ENCODE results near the gene SIN3A. TPM values are rescaled to one million over a fixed set of nuclear protein-coding genes. Genes with fewer than 3 reads are reported as not detected.
A peak's percentile ranks its signal among the peaks of the same experiment; 100 is the strongest.

SIN3A gene
- total RNA-seq, 1 experiment from 2014 or later = 24.9 TPM

GRCh38 chr15:75327005-75327404 is 124.5 kb downstream of the SIN3A start:
- Histone ChIP-seq H3K9me2 (replicated peaks; ENCODE audit: low read length) (no peaks in the 10 kb centered on the region), H3K4me1 (ENCODE audit: insufficient read depth, low read length) (no peaks in the 10 kb centered on the region), H3K27ac (ENCODE audit: low read length) (no peak overlapping the region), H3K4me2 (ENCODE audit: low read length) (no peak overlapping the region), H3K9ac (ENCODE audit: low read length) (no peak overlapping the region), H3K4me3 (ENCODE audit: low read length) (no peak overlapping the region), H3F3A (ENCODE audit: low read length, unreplicated experiment) (no peaks in the 10 kb centered on the region), H3K27me3 (ENCODE audit: low read length) (no peaks in the 10 kb centered on the region), H4K20me1 (ENCODE audit: low read length) (no peaks in the 10 kb centered on the region), H3K79me2 (ENCODE audit: low read length) (no peaks in the 10 kb centered on the region), H2AFZ (ENCODE audit: low read length) (no peak overlapping the region), H3K36me3 (ENCODE audit: low read depth, low read length) (no peaks in the 10 kb centered on the region), H3K9me3 (ENCODE audit: low read length) (no peaks in the 10 kb centered on the region)
- ChIA-PET POLR2A (ENCODE audit: unreplicated experiment) (no interaction called here), CTCF (no interaction called here)
- no TSS peak for BruUV-seq (replicated peaks)
- TF ChIP-seq EZH2 (IDR thresholded peaks at IDR 0.05; ENCODE audit: low read length, unreplicated experiment) (no peak), EZH2phosphoT487 (IDR thresholded peaks at IDR 0.05; ENCODE audit: borderline replicate concordance, low read length) (no peak), CTCF (conservative IDR thresholded peaks at IDR 0.05; ENCODE audit: low read depth, low read length) (0 out of 2 replicates have a peak, but pooled peaks have one; percentile 8)
- intact Hi-C loops (cut with micrococcal nuclease) = no loop called here
- ATAC-seq = no peak
- no peak for DNase-seq

GRCh38 chr15:75325922-75326321 is 125.6 kb downstream of the SIN3A start:
- ChIA-PET POLR2A (ENCODE audit: unreplicated experiment) (no interaction called here), CTCF (no interaction called here)
- no peak overlapping the region for H3K9ac ChIP-seq (ENCODE audit: low read length)
- no peak overlapping the region for H3K4me2 ChIP-seq (ENCODE audit: low read length)
- DNase-seq (no peak), ATAC-seq (no peak)
- H2AFZ ChIP-seq (ENCODE audit: low read length) = no peak overlapping the region
- no peaks in the 10 kb centered on the region for H3K4me1 ChIP-seq (ENCODE audit: insufficient read depth, low read length)
- H3K9me3 ChIP-seq (ENCODE audit: low read length) = no peaks in the 10 kb centered on the region
- H3K4me3 ChIP-seq (ENCODE audit: low read length) = no peak overlapping the region
- H3K9me2 ChIP-seq (replicated peaks; ENCODE audit: low read length) = no peaks in the 10 kb centered on the region
- intact Hi-C loops (cut with micrococcal nuclease) = no loop called here
- H4K20me1 ChIP-seq (ENCODE audit: low read length) = no peaks in the 10 kb centered on the region
- TF ChIP-seq EZH2 (IDR thresholded peaks at IDR 0.05; ENCODE audit: low read length, unreplicated experiment) (no peak), EZH2phosphoT487 (IDR thresholded peaks at IDR 0.05; ENCODE audit: borderline replicate concordance, low read length) (no peak), CTCF (conservative IDR thresholded peaks at IDR 0.05; ENCODE audit: low read depth, low read length) (no peak)
- H3K27me3 ChIP-seq (ENCODE audit: low read length) = no peaks in the 10 kb centered on the region
- H3F3A ChIP-seq (ENCODE audit: low read length, unreplicated experiment) = no peaks in the 10 kb centered on the region
- no peaks in the 10 kb centered on the region for H3K79me2 ChIP-seq (ENCODE audit: low read length)
- no TSS peak for BruUV-seq (replicated peaks)
- H3K36me3 ChIP-seq (ENCODE audit: low read depth, low read length) = no peaks in the 10 kb centered on the region
- no peak overlapping the region for H3K27ac ChIP-seq (ENCODE audit: low read length)

DNA sequence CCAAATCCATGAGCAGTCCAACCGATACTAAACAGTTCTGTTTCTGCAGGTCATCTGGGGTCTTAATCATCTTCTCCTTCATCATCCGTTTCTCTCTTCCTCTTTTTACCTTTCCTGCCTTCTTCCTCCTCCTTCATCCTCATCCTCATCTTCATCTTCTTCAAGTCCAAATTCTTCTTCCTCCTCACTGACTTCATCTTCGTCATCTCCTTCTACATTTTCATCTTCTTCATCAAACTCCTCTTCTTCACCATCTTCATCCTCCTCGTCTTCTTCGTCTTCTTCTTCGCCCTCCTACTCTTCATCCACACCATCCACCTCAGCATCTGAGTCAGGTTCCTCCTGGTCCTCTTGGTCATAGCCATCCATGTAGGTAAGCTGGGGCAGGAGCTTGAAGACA is 129.8 kb downstream of the SIN3A start:
- no peaks in the 10 kb centered on the region for H3K9me3 ChIP-seq (ENCODE audit: low read length)
- intact Hi-C loops (cut with micrococcal nuclease) = no loop called here
- CTCF ChIA-PET = no interaction called here

More for the DNA sequence above, 129.8 kb downstream of the SIN3A start:
- TF ChIP-seq CTCF (conservative IDR thresholded peaks at IDR 0.05; ENCODE audit: low read depth, low read length) (no peak), EZH2phosphoT487 (IDR thresholded peaks at IDR 0.05; ENCODE audit: borderline replicate concordance, low read length) (no peak), EZH2 (IDR thresholded peaks at IDR 0.05; ENCODE audit: low read length, unreplicated experiment) (no peak)
- Histone ChIP-seq H3K36me3 (ENCODE audit: low read depth, low read length) (no peaks in the 10 kb centered on the region), H3K9ac (ENCODE audit: low read length) (no peak overlapping the region), H3K27me3 (ENCODE audit: low read length) (no peaks in the 10 kb centered on the region), H3K4me3 (ENCODE audit: low read length) (no peak overlapping the region), H3F3A (ENCODE audit: low read length, unreplicated experiment) (no peaks in the 10 kb centered on the region), H3K4me2 (ENCODE audit: low read length) (no peak overlapping the region), H2AFZ (ENCODE audit: low read length) (no peak overlapping the region), H3K4me1 (ENCODE audit: insufficient read depth, low read length) (no peaks in the 10 kb centered on the region), H3K79me2 (ENCODE audit: low read length) (no peaks in the 10 kb centered on the region), H3K9me2 (replicated peaks; ENCODE audit: low read length) (no peaks in the 10 kb centered on the region), H4K20me1 (ENCODE audit: low read length) (no peaks in the 10 kb centered on the region), H3K27ac (ENCODE audit: low read length) (no peak overlapping the region)
- BruUV-seq (replicated peaks) = no TSS peak
- POLR2A ChIA-PET (ENCODE audit: unreplicated experiment) = no interaction called here
- ATAC-seq (no peak), DNase-seq (no peak)

Small RNAs within 50 kb of the gene (microRNA-seq; reads per million reads assigned to microRNA genes)
- not detected for gene MIR631 (ENCODE audit: unreplicated experiment)

Other genes starting within 250 kb of the SIN3A start
- 23.8 and 31.0 TPM in 2 replicates for gene C15orf39, start 249.8 kb downstream of the SIN3A start, total RNA-seq (2014; rRNA removed)
- gene GOLGA6C, start 193.4 kb downstream of the SIN3A start, total RNA-seq (2014; rRNA removed) = not detected in 2 replicates
- not detected in 2 replicates for gene GOLGA6D, start 168.9 kb downstream of the SIN3A start, total RNA-seq (2014; rRNA removed)
- gene COMMD4, start 115.6 kb downstream of the SIN3A start, total RNA-seq (2014; rRNA removed) = 116 and 125 TPM in 2 replicates
- 4.1 and 14.3 TPM in 2 replicates for gene NEIL1, start 104.7 kb downstream of the SIN3A start, total RNA-seq (2014; rRNA removed)
- gene MAN2C1, start 83.1 kb downstream of the SIN3A start, total RNA-seq (2014; rRNA removed) = 120 and 126 TPM in 2 replicates
- gene PTPN9, start 127.6 kb upstream of the SIN3A start, total RNA-seq (2014; rRNA removed) = 9.1 and 15.7 TPM in 2 replicates
- gene SNUPN, start 174.0 kb upstream of the SIN3A start, total RNA-seq (2014; rRNA removed) = 7.9 and 13.5 TPM in 2 replicates
- 92.6 and 95.4 TPM in 2 replicates for gene IMP3, start 188.5 kb upstream of the SIN3A start, total RNA-seq (2014; rRNA removed)
- gene SNX33, start 196.2 kb upstream of the SIN3A start, total RNA-seq (2014; rRNA removed) = 16.2 and 16.8 TPM in 2 replicates

Measured in PC-3 (cell line).